MG63 (cell line): ENCODE results near the gene FAM9C. TPM values are rescaled to one million over a fixed set of nuclear protein-coding genes. Genes with fewer than 3 reads are reported as not detected.
A peak's percentile ranks its signal among the peaks of the same experiment; 100 is the strongest.
"Not testable (repeated sequence)": the region's sequence is repeated elsewhere in the genome, so short reads cannot be mapped to it uniquely, and the experiment has no call there.

Experiments used
- DNase-seq: peaks from one replicate; pipeline ENCODE4 v3.0.0-alpha.2; 2020
- H3K27me3 ChIP-seq: fragments of 250-450 bp; sonication (Bioruptor Pico); 2 replicates; pipeline ENCODE4 v1.5.1; 2020; ENCODE audit warnings: mild to moderate bottlenecking, moderate library complexity
- H3K36me3 ChIP-seq: fragments of 250-450 bp; sonication (Bioruptor Pico); 2 replicates; pipeline ENCODE4 v1.5.1; 2020; ENCODE audit warnings: mild to moderate bottlenecking, moderate library complexity
- H3K4me3 ChIP-seq: fragments of 250-450 bp; sonication (Bioruptor Pico); 2 replicates; pipeline ENCODE4 v1.5.1; 2020; ENCODE audit warnings: mild to moderate bottlenecking, moderate library complexity
- H3K9me3 ChIP-seq: fragments of 250-450 bp; sonication (Bioruptor Pico); 2 replicates; pipeline ENCODE4 v1.5.1; 2020; ENCODE audit warnings: mild to moderate bottlenecking, moderate library complexity
- total RNA-seq: library from RNA; depleted of rRNA; stranded (reverse); fragments of >200 nt; shearing (Covaris generic); gene quantifications from 2 replicates; pipeline ENCODE4 v1.2.3, GENCODE V29; 2014; ENCODE audit warnings: low replicate concordance

FAM9C gene
- total RNA-seq, 1 experiment from 2014 or later: not detected

- Histone ChIP-seq H3K9me3 (no peaks in the 10 kb centered on the region), H3K36me3 (no peaks in the 10 kb centered on the region), H3K27me3 (no peaks in the 10 kb centered on the region), H3K4me3 (no peak overlapping the region)
- no peak for DNase-seq
Measured at GRCh38 chrX:13023979-13024378, 20.4 kb downstream of the FAM9C start.

- no peak for DNase-seq
- H3K9me3 ChIP-seq: no peaks in the 10 kb centered on the region
- no peaks in the 10 kb centered on the region for H3K36me3 ChIP-seq
- no peaks in the 10 kb centered on the region for H3K27me3 ChIP-seq
- no peak overlapping the region for H3K4me3 ChIP-seq
Measured at GRCh38 chrX:13023567-13023966, 20.9 kb downstream of the FAM9C start.

- no peak for DNase-seq
Measured at GRCh38 chrX:13022926-13023325, 21.5 kb downstream of the FAM9C start.

GRCh38 chrX:13016731-13017130, 27.7 kb downstream of the FAM9C start:
- not testable (repeated sequence) for H3K4me3 ChIP-seq, H3K9me3 ChIP-seq, H3K27me3 ChIP-seq, H3K36me3 ChIP-seq, DNase-seq

More at GRCh38 chrX:13022926-13023325, 21.5 kb downstream of the FAM9C start:
- no peaks in the 10 kb centered on the region for H3K36me3 ChIP-seq
- no peaks in the 10 kb centered on the region for H3K9me3 ChIP-seq
- no peak overlapping the region for H3K4me3 ChIP-seq
- no peaks in the 10 kb centered on the region for H3K27me3 ChIP-seq

- H3K9me3 ChIP-seq: no peaks in the 10 kb centered on the region
- H3K27me3 ChIP-seq: no peaks in the 10 kb centered on the region
- no peak overlapping the region for H3K4me3 ChIP-seq
- no peak for DNase-seq
- H3K36me3 ChIP-seq: no peaks in the 10 kb centered on the region
Measured at GRCh38 chrX:13015536-13016236, 28.7 kb downstream of the FAM9C start.

GRCh38 chrX:13014111-13015096, 30.0 kb downstream of the FAM9C start:
- no peak overlapping the region for H3K4me3 ChIP-seq
- DNase-seq: no peak
- H3K36me3 ChIP-seq: no peaks in the 10 kb centered on the region
- no peaks in the 10 kb centered on the region for H3K9me3 ChIP-seq
- no peaks in the 10 kb centered on the region for H3K27me3 ChIP-seq

GRCh38 chrX:13013363-13014110, 30.9 kb downstream of the FAM9C start:
- no peak for DNase-seq
- H3K36me3 ChIP-seq: no peaks in the 10 kb centered on the region
- H3K4me3 ChIP-seq: no peak overlapping the region
- H3K9me3 ChIP-seq: no peaks in the 10 kb centered on the region
- no peaks in the 10 kb centered on the region for H3K27me3 ChIP-seq

- H3K27me3 ChIP-seq: no peaks in the 10 kb centered on the region
- DNase-seq: no peak
- no peaks in the 10 kb centered on the region for H3K9me3 ChIP-seq
- H3K36me3 ChIP-seq: no peaks in the 10 kb centered on the region
- H3K4me3 ChIP-seq: no peak overlapping the region
Measured at GRCh38 chrX:13010546-13010945, 33.9 kb downstream of the FAM9C start.

GRCh38 chrX:13009844-13010243, 34.6 kb downstream of the FAM9C start:
- Histone ChIP-seq H3K4me3 (no peak overlapping the region), H3K27me3 (no peaks in the 10 kb centered on the region), H3K9me3 (no peaks in the 10 kb centered on the region), H3K36me3 (no peaks in the 10 kb centered on the region)
- peak; percentile 42 for DNase-seq

- DNase-seq: peak; percentile 79
- Histone ChIP-seq H3K36me3 (no peaks in the 10 kb centered on the region), H3K9me3 (no peaks in the 10 kb centered on the region), H3K27me3 (no peaks in the 10 kb centered on the region), H3K4me3 (no peak overlapping the region)
Measured at GRCh38 chrX:13009273-13009672, 35.1 kb downstream of the FAM9C start.

- H3K4me3 ChIP-seq: no peak overlapping the region
- no peaks in the 10 kb centered on the region for H3K27me3 ChIP-seq
- H3K9me3 ChIP-seq: no peaks in the 10 kb centered on the region
- no peak for DNase-seq
- H3K36me3 ChIP-seq: no peaks in the 10 kb centered on the region
Measured at GRCh38 chrX:13008851-13009250, 35.6 kb downstream of the FAM9C start.

- no peaks in the 10 kb centered on the region for H3K27me3 ChIP-seq
- DNase-seq: no peak
Measured at GRCh38 chrX:13008189-13008533, 36.3 kb downstream of the FAM9C start.

GRCh38 chrX:13007519-13008188, 36.8 kb downstream of the FAM9C start:
- no peaks in the 10 kb centered on the region for H3K27me3 ChIP-seq
- no peaks in the 10 kb centered on the region for H3K9me3 ChIP-seq
- peak; percentile 28 for DNase-seq
- H3K4me3 ChIP-seq: no peak overlapping the region
- no peaks in the 10 kb centered on the region for H3K36me3 ChIP-seq

More at GRCh38 chrX:13008189-13008533, 36.3 kb downstream of the FAM9C start:
- Histone ChIP-seq H3K9me3 (no peaks in the 10 kb centered on the region), H3K36me3 (no peaks in the 10 kb centered on the region), H3K4me3 (no peak overlapping the region)

GRCh38 chrX:13005661-13006473, 38.6 kb downstream of the FAM9C start:
- no peak overlapping the region for H3K4me3 ChIP-seq

GRCh38 chrX:13001961-13002671, 42.3 kb downstream of the FAM9C start:
- no peaks in the 10 kb centered on the region for H3K9me3 ChIP-seq
- H3K27me3 ChIP-seq: no peaks in the 10 kb centered on the region
- no peak for DNase-seq
- no peaks in the 10 kb centered on the region for H3K36me3 ChIP-seq
- no peak overlapping the region for H3K4me3 ChIP-seq

More at GRCh38 chrX:13005661-13006473, 38.6 kb downstream of the FAM9C start:
- H3K36me3 ChIP-seq: no peaks in the 10 kb centered on the region
- no peaks in the 10 kb centered on the region for H3K9me3 ChIP-seq
- DNase-seq: peak; percentile 18
- H3K27me3 ChIP-seq: no peaks in the 10 kb centered on the region
